ENCODE results near the gene SPTSSA.
A peak's percentile ranks its signal among the peaks of the same experiment; 100 is the strongest.
"Not testable (repeated sequence)": the region's sequence is repeated elsewhere in the genome, so short reads cannot be mapped to it uniquely, and the experiment has no call there.

SPTSSA gene

DNA sequence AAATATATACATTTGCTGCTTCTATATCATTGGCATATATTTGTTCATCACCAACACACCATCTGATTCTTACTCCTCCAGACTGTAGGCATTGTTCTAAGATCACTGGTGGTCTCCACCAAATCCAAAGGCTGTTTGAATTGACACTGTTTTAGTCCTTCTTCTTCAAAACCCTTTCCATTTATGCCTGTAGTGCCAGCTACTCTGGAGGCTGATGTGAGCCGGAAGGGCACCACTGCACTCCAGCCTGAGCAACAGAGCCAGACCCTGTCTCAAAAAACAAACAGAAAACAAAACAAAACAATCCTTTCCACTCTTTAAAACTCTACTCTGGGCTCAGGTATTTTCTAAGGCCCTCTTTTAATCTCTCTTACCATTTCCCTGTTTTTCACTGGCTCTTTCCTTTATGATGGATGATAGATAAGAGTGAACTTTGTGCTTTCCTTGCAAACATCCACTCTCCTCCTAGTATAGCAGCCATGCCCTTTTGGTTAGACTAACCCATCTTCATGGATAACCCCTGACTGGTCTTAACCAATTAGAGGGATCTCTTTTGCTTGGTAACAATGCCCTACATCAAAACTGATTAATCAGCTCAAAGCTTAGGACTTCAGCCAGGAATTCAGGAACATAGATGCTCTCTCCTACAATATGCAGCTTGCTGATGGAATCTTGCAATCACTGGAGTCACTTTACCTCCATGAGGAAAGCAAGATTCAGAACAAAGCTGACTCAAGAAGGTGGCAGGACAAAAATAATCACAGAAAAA lies 24.9 kb downstream of the SPTSSA start:
- ATAC-seq (ENCODE audit: low read depth), result 0 out of 3 replicates have a peak, but pooled peaks have one; percentile 21
- Histone ChIP-seq H3K4me3 (ENCODE audit: severe bottlenecking) (no peak overlapping the region), H3K36me3 (ENCODE audit: low read depth) (peaks cover 29% of the 10 kb centered on the region), H3K9me3 (ENCODE audit: severe bottlenecking) (no peaks in the 10 kb centered on the region), H3K27me3 (ENCODE audit: insufficient read depth, poor library complexity, severe bottlenecking) (no peaks in the 10 kb centered on the region), H3K4me1 (ENCODE audit: insufficient read depth, poor library complexity, severe bottlenecking) (peaks cover 22% of the 10 kb centered on the region), H3K27ac (ENCODE audit: poor library complexity, severe bottlenecking) (peak overlapping the region; percentile 1)
- DNase-seq (ENCODE audit: low spot score), result no peak
- no peak for TF ChIP-seq CTCF (IDR thresholded peaks at IDR 0.05; ENCODE audit: poor library complexity, severe bottlenecking)

DNA sequence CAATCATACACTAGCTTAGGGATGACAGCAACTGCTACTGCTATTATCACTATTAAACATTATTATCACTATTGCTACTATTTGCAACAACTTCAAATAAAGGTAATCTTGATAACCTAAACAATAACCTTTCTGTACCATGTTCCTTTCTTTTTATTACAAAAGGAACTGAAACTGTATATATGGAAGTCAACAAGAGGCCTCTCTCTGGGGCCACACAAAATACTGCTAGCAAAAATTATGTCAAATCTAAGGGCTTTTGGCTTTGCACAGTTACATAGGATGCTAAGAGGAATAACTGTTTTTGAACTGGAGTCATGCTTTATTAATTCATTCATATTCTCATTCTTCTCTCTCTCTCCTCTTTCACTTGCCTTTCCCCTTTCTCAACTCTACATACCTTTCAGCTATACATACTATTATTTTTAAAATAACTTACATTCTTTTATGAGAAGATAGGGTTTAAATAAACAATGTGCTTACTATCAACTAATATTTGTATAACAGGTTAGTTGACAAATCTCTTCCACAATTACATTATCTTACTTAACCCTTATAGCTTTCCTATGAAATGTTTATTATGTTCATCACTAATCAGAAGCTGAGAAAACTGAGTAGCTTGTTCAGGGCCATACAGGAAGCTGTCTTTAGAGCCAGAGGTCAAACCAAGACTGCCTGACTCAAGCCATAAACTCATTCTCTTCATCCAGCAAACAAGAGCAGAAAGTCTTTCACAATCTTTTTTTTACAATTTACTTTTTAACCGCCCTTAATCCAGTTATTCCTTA lies 25.7 kb downstream of the SPTSSA start:
- no peak for DNase-seq (ENCODE audit: low spot score)
- H3K27ac ChIP-seq (ENCODE audit: poor library complexity, severe bottlenecking), result peak overlapping the region; percentile 1
- ATAC-seq (ENCODE audit: low read depth), result peak; percentile 80

DNA sequence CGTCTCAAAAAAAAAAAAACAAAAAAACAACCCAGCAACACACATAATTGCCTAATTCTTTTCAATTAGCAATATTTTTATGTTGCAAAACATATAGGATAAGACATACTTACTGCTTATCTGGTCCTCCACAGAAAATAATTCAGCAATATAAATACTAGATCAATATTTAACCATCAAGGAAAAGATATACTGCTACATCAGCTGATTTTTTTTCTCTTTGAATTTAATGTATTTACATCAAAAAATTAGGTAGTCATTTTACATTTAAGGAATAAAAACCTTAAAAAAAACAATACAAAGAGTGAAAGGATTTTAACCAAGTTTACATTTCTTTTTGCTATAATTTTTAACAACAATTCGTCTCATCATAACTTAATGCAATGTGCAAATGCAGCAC lies 28.1 kb downstream of the SPTSSA start:
- Histone ChIP-seq H3K36me3 (ENCODE audit: low read depth) (peaks cover 23% of the 10 kb centered on the region), H3K27ac (ENCODE audit: poor library complexity, severe bottlenecking) (no peak overlapping the region), H3K4me1 (ENCODE audit: insufficient read depth, poor library complexity, severe bottlenecking) (peaks cover 22% of the 10 kb centered on the region), H3K27me3 (ENCODE audit: insufficient read depth, poor library complexity, severe bottlenecking) (no peaks in the 10 kb centered on the region), H3K4me3 (ENCODE audit: severe bottlenecking) (no peak overlapping the region), H3K9me3 (ENCODE audit: severe bottlenecking) (no peaks in the 10 kb centered on the region)
- ATAC-seq (ENCODE audit: low read depth), result no peak
- no peak for TF ChIP-seq CTCF (IDR thresholded peaks at IDR 0.05; ENCODE audit: poor library complexity, severe bottlenecking)
- no peak for DNase-seq (ENCODE audit: low spot score)

More for the DNA sequence above, 25.7 kb downstream of the SPTSSA start:
- Histone ChIP-seq H3K4me3 (ENCODE audit: severe bottlenecking) (no peak overlapping the region), H3K9me3 (ENCODE audit: severe bottlenecking) (no peaks in the 10 kb centered on the region), H3K4me1 (ENCODE audit: insufficient read depth, poor library complexity, severe bottlenecking) (peaks cover 22% of the 10 kb centered on the region), H3K27me3 (ENCODE audit: insufficient read depth, poor library complexity, severe bottlenecking) (no peaks in the 10 kb centered on the region), H3K36me3 (ENCODE audit: low read depth) (peaks cover 29% of the 10 kb centered on the region)
- no peak for TF ChIP-seq CTCF (IDR thresholded peaks at IDR 0.05; ENCODE audit: poor library complexity, severe bottlenecking)

DNA sequence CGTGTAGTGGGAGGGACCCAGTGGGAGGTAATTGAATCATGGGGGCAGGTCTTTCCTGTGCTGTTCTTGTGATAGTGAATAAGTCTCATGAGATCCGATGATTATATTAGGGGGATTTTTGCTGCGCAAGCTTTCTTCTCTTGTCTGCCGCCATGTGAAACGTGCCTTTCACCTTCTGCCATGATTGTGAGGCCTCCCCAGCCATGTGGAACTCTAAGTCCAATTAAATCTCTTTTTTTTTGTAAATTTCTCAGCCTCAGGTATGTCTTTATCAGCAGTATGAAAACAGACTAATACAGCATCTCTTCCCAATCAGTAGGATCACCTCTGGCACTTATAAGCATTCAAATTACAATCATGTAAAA lies 34.0 kb downstream of the SPTSSA start:
- not testable (repeated sequence) for H3K9me3 ChIP-seq (ENCODE audit: severe bottlenecking); H3K27me3 ChIP-seq (ENCODE audit: insufficient read depth, poor library complexity, severe bottlenecking); H3K27ac ChIP-seq (ENCODE audit: poor library complexity, severe bottlenecking); H3K36me3 ChIP-seq (ENCODE audit: low read depth); ATAC-seq (ENCODE audit: low read depth); H3K4me1 ChIP-seq (ENCODE audit: insufficient read depth, poor library complexity, severe bottlenecking); H3K4me3 ChIP-seq (ENCODE audit: severe bottlenecking); DNase-seq (ENCODE audit: low spot score)

DNA sequence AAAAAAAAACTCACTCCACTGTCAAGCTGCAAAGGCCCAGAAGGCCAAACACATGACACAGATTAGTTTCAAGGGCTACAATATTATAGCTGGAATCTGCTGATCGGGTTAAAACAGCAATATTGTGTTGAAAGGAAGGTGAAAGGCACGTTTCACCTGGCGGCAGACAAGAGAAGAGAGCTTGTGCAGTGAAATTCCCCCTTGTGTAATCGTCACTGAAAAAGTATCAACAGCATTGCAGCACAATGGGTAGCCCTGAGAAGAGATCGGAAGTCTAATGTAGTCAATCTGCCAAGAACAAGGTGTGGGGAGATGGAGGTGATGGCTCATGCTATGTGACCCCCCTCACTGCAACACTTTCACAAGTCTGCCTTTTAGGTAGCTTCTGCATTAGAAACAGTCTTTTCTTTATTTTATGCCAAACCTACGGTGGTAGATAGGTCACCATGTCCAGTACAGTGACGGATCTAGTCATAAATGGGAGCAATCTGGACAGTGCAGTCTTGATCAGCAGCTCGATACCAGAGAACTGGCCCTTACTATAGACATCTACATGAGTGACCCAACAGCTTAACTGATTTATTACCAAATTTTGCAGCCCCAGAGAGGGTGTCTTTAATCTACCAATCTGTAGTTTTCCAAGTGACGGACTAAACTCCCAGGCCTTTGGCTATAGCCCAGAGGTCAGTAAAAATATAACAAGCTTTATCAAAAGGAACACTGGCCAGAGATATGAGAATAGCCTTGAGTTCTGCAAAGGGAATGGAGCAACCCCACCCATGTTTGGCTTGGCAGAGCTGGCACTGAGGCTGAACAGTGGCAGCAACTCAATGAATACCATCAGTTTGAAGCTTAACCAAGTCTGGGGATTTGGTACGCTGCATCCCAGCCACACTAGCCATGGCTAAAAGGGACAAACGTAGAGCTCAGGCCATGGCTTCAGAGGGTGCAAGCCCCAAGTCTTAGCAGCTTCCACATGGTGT lies 35.4 kb downstream of the SPTSSA start:
- ATAC-seq (ENCODE audit: low read depth) (no peak), DNase-seq (ENCODE audit: low spot score) (no peak)
- H3K27ac ChIP-seq (ENCODE audit: poor library complexity, severe bottlenecking), result no peak overlapping the region
- H3K4me3 ChIP-seq (ENCODE audit: severe bottlenecking), result no peak overlapping the region
- H3K9me3 ChIP-seq (ENCODE audit: severe bottlenecking), result no peaks in the 10 kb centered on the region
- no peaks in the 10 kb centered on the region for H3K4me1 ChIP-seq (ENCODE audit: insufficient read depth, poor library complexity, severe bottlenecking)
- TF ChIP-seq CTCF (IDR thresholded peaks at IDR 0.05; ENCODE audit: poor library complexity, severe bottlenecking), result no peak
- H3K27me3 ChIP-seq (ENCODE audit: insufficient read depth, poor library complexity, severe bottlenecking), result no peaks in the 10 kb centered on the region
- H3K36me3 ChIP-seq (ENCODE audit: low read depth), result no peaks in the 10 kb centered on the region

Measured in RWPE2 (cell line).